DOHH2 (cell line): ENCODE results near the gene TMEM191C.
"Not testable (repeated sequence)": the region's sequence is repeated elsewhere in the genome, so short reads cannot be mapped to it uniquely, and the experiment has no call there.

Source experiments
- H3F3A ChIP-seq: fragments of 200-600 bp; sonication (generic), shearing (Covaris generic); 2 replicates; pipeline ENCODE4 v1.6.0; 2016; ENCODE audit warnings: antibody characterized with exemption, mild to moderate bottlenecking; ENCODE audit not compliant: control insufficient read depth, insufficient read depth
- H3K27ac ChIP-seq: fragments of 200-600 bp; sonication (generic); 2 replicates; pipeline ENCODE4 v1.5.1; 2014; ENCODE audit warnings: low read depth, mild to moderate bottlenecking, low read length, moderate library complexity
- H3K27me3 ChIP-seq: fragments of 200-600 bp; sonication (generic); 2 replicates; pipeline ENCODE4 v1.6.1; 2014; ENCODE audit warnings: mild to moderate bottlenecking, low read length, mixed read lengths; ENCODE audit not compliant: control insufficient read depth
- H3K36me3 ChIP-seq: fragments of 200-600 bp; sonication (generic); 2 replicates; pipeline ENCODE4 v1.6.1; 2014; ENCODE audit warnings: mild to moderate bottlenecking, low read length, moderate library complexity, mixed read lengths; ENCODE audit not compliant: control insufficient read depth
- H3K4me1 ChIP-seq: fragments of 200-600 bp; sonication (generic); 2 replicates; pipeline ENCODE4 v1.6.1; 2014; ENCODE audit warnings: mild to moderate bottlenecking, low read length, mixed read lengths; ENCODE audit not compliant: control insufficient read depth
- H3K4me2 ChIP-seq: fragments of 200-600 bp; sonication (generic); 2 replicates; pipeline ENCODE4 v1.6.0; 2014; ENCODE audit warnings: mild to moderate bottlenecking, low read length, moderate library complexity
- H3K4me3 ChIP-seq: fragments of 200-600 bp; sonication (generic); 2 replicates; pipeline ENCODE4 v1.5.1; 2014; ENCODE audit warnings: mild to moderate bottlenecking, low read length, mixed read lengths
- H3K79me2 ChIP-seq: fragments of 200-600 bp; sonication (generic); 2 replicates; pipeline ENCODE4 v1.6.1; 2014; ENCODE audit warnings: mild to moderate bottlenecking, low read length, mixed read lengths; ENCODE audit not compliant: control insufficient read depth
- H3K9me2 ChIP-seq: fragments of 200-600 bp; sonication (generic); replicated peaks from 2 replicates; pipeline ENCODE4 v1.6.1; 2014; ENCODE audit warnings: mild to moderate bottlenecking, low read length, mixed read lengths; ENCODE audit not compliant: control insufficient read depth
- H3K9me3 ChIP-seq: fragments of 200-600 bp; sonication (generic); 2 replicates; pipeline ENCODE4 v1.6.1; 2014; ENCODE audit warnings: antibody characterized with exemption, low read length, mixed read lengths; ENCODE audit not compliant: control insufficient read depth, insufficient read depth
- H4K20me1 ChIP-seq: fragments of 200-600 bp; sonication (generic); 2 replicates; pipeline ENCODE4 v1.6.0; 2014; ENCODE audit warnings: low read depth, mild to moderate bottlenecking, antibody characterized with exemption, low read length, moderate library complexity; ENCODE audit not compliant: control insufficient read depth, insufficient read depth

TMEM191C gene

GRCh38 chr22:21497984-21498383 lies 30.8 kb downstream of the TMEM191C start:
- not testable (repeated sequence) for H3K4me1 ChIP-seq, H3K9me3 ChIP-seq, H3K4me2 ChIP-seq, H3F3A ChIP-seq, H4K20me1 ChIP-seq, H3K79me2 ChIP-seq, H3K4me3 ChIP-seq, H3K36me3 ChIP-seq, H3K27ac ChIP-seq, H3K27me3 ChIP-seq, H3K9me2 ChIP-seq

DNA sequence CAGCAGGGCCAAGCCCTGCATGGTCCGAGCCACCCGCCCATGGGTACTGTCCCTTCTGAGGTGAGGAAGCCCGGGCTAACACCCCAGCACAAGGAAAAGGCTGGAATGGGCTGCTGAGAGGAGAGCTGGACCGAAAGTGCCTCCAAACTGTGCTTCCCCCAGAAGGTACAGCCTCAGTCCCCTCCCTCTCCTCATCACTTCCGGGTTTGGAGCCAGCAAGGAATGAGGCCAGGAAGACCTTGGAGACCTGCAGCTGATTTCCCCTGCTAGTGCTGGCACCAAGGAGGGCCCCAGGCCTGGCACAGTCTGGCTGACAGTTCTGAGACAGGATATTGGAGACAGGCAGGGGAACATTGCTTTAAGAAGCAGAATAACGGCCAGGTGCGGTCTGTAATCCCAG lies 31.3 kb downstream of the TMEM191C start:
- H3K4me2 ChIP-seq, H3K27me3 ChIP-seq, H3K79me2 ChIP-seq, H3K9me3 ChIP-seq, H4K20me1 ChIP-seq, H3K9me2 ChIP-seq, H3F3A ChIP-seq, H3K36me3 ChIP-seq, H3K27ac ChIP-seq, H3K4me3 ChIP-seq, H3K4me1 ChIP-seq: not testable (repeated sequence)

GRCh38 chr22:21499623-21500506 lies 32.7 kb downstream of the TMEM191C start:
- not testable (repeated sequence) for H3K4me1 ChIP-seq

GRCh38 chr22:21510397-21510796 lies 43.2 kb downstream of the TMEM191C start:
- H3K4me3 ChIP-seq, H3F3A ChIP-seq, H3K27ac ChIP-seq, H3K4me1 ChIP-seq, H3K79me2 ChIP-seq, H3K27me3 ChIP-seq, H3K9me3 ChIP-seq, H3K9me2 ChIP-seq, H3K36me3 ChIP-seq, H3K4me2 ChIP-seq, H4K20me1 ChIP-seq: not testable (repeated sequence)

More at GRCh38 chr22:21499623-21500506, 32.7 kb downstream of the TMEM191C start:
- H3K9me2 ChIP-seq, H3K4me3 ChIP-seq, H3K27ac ChIP-seq, H3K36me3 ChIP-seq, H3K9me3 ChIP-seq, H3K79me2 ChIP-seq, H3F3A ChIP-seq, H3K4me2 ChIP-seq, H3K27me3 ChIP-seq, H4K20me1 ChIP-seq: not testable (repeated sequence)

- H4K20me1 ChIP-seq, H3K9me3 ChIP-seq, H3K27ac ChIP-seq, H3K4me1 ChIP-seq, H3K27me3 ChIP-seq, H3K4me2 ChIP-seq, H3K36me3 ChIP-seq, H3F3A ChIP-seq, H3K4me3 ChIP-seq, H3K9me2 ChIP-seq, H3K79me2 ChIP-seq: not testable (repeated sequence)
Observed at GRCh38 chr22:21512022-21512421, 44.8 kb downstream of the TMEM191C start.

DNA sequence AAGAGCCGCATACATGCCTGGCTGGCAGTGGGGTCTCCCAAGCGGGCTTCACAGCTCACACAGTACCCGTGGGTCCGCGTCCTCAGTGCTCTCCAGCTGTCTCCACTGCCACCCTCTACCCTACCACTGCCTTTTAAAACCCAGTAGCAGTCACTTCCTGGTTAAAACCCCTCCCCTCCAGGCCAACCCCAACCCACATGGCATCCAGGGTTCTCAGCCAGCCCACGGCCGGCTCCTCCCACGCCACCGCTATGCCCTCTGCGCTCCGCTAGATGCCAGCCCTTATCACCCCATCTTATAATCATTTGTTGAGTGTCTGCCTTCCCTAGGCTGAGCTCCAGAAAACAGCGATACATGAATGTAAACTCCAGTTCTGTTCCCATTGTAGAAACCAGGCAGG lies 46.9 kb downstream of the TMEM191C start:
- not testable (repeated sequence) for H3K4me1 ChIP-seq, H3K4me3 ChIP-seq, H4K20me1 ChIP-seq, H3F3A ChIP-seq, H3K36me3 ChIP-seq, H3K9me2 ChIP-seq, H3K27ac ChIP-seq, H3K4me2 ChIP-seq, H3K79me2 ChIP-seq, H3K9me3 ChIP-seq, H3K27me3 ChIP-seq

- not testable (repeated sequence) for H3K4me1 ChIP-seq, H3K79me2 ChIP-seq, H3K27me3 ChIP-seq, H3K36me3 ChIP-seq, H3K9me2 ChIP-seq, H3K4me2 ChIP-seq, H4K20me1 ChIP-seq, H3K27ac ChIP-seq, H3K4me3 ChIP-seq, H3F3A ChIP-seq, H3K9me3 ChIP-seq
Observed at GRCh38 chr22:21515234-21515633, 48.0 kb downstream of the TMEM191C start.

GRCh38 chr22:21516522-21516921 lies 49.3 kb downstream of the TMEM191C start:
- H3K27me3 ChIP-seq, H3K79me2 ChIP-seq, H3F3A ChIP-seq, H3K27ac ChIP-seq, H3K36me3 ChIP-seq, H3K9me3 ChIP-seq, H4K20me1 ChIP-seq, H3K9me2 ChIP-seq, H3K4me3 ChIP-seq, H3K4me1 ChIP-seq, H3K4me2 ChIP-seq: not testable (repeated sequence)
